Smooth muscle cell of the brain vasculature (primary cell): ENCODE measurements around the gene MEIKIN.

Experiments
- DNase-seq: peaks from one replicate; pipeline ENCODE4 v3.0.0-alpha.2; 2012; ENCODE audit warnings: low read depth, low spot score

The MEIKIN gene

DNA sequence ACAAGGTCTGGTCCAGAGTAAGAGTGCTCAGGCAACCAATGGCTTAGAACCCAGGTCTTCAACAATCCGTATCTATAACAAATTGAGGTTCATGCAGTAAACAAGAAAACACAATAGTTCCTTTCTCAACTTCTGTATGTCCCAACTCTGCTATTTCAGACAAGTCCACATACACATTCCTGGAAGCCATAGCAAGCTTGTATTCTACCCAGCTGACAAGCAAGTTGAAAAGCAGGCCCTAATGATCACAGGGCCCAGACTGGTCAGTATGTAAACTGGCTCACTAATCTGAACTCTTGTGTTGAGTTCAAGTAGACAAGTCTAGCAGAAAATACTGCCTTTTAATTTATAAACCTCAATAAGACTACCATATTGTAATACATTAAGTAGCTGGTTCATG, 175.5 kb downstream of the MEIKIN start:
- DNase-seq: no peak

DNA sequence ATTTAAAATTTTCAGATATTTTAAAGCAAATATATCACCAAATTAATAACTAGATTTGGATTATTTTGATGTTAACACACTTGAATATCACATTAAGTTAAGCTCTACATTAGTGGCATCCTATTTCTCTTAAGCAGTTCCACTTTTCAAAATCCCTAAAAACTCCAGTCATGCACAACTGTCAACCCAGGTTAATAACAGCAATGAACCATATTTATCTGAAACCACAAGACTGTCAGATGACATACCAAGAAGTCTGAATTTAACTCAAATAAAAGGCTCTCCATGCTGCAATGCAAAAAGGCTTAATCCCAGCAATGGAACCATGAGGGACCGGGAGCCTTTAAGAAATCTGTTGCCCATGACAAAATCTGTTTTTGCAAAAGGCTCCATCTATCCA, 176.1 kb downstream of the MEIKIN start:
- DNase-seq: no peak

DNA sequence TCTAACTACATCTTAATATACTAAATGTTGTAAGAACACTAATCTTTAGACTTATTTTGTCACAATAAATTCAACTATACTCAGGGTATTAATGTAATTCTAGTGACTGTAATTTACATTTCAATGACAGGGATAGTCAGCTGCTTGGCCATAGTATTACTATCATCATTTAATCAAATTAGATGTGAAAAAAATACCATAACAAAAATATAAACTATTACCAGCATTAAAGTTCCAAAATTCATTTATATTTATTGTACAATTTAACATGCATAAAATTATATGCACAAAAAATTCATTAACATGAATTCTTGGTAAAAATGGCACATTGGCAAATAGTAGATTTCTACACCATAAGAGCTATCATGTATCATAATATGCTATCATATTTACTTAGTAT, 177.6 kb downstream of the MEIKIN start:
- DNase-seq: no peak

DNA sequence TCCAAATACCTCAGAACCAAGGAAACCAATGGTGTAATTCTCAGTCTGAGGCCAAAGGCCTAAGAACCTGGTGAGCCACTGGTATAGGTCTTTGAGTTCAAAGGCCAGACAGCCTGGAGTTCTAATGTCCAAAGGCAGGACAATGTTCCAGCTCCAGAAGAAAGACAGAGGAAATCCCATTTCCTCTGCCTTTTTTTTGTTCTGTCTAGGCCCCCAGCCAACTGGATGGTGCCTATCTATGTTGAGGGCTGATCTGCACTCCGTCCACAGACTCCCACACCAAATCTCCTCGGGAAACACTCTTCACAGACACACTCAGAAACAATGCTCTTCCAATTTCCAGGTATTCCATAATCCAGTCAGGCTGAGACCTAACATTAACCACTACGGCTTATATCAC, 178.8 kb downstream of the MEIKIN start:
- no peak for DNase-seq

DNA sequence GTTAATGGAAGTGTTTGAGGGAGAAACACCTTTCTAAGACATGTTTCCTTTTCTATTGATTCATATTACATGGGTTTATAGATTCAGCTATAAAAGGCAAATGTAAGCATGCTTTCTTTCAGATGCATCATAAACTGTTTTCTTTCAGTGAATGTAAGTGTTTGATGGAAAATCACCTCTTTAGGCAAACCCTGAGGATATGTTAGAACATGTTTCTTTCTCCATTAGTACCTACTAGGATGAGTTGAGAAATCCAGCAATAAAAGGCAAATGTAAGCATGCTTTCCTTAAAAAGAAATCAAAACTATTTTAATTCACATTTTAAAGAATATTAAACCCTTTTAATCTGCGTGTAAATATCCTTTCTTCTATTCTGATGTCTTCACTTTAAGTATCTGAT, 180.2 kb downstream of the MEIKIN start:
- DNase-seq: no peak

DNA sequence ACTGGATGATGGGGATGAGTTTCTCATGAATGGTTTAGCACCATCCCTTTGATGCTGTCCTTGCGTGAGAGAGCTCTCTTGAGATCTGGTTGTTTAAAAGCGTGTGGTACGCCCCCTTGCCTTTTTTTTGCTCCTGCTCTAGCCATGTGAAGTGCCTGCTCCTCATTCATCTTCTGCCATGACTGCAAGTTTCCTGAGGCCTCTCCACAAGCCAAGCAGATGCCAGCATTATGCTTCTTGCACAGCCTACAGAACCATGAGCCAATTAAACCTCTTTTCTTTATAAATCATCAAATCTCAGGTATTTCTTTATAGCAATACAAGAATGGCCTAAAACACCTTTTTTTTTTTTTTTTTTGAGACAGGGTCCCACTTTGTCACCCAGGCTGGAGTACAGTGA, 181.5 kb downstream of the MEIKIN start:
- no peak for DNase-seq

DNA sequence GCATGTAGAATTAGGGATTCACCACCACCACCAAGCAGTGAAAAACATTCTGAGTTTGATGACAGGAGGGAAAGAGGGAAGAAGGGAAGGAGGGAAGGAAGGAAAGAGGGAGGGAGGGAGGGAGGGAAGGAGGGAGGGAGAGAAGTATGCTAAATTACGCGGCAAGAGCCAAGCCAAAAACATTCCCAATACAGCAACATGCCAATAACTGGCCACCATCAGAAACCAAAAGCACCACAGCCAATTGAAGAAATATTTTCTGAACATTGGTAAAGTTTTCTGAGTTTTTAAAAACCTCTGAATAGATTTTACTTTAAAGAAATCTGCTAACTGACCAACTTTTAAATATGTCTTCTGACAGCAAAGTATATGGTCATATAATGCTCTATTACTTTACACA, 184.7 kb downstream of the MEIKIN start:
- no peak for DNase-seq

DNA sequence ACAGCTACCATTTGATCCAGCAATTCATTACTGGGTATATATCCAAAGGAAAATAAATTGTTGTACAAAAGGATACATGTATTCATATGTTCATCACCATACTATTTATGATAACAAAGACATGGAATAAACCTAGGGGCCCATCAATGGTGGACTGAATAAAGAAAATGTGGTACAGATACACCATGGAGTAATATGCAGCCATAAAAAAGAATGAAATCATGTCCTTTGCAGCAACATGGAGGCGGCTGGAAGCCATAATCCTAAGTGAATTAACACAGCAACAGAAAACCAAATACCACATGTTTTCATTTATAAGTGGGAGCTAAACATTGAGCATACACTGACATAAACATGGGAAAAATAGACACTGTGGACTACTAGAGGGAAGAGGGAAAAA, 185.8 kb downstream of the MEIKIN start:
- DNase-seq: no peak

DNA sequence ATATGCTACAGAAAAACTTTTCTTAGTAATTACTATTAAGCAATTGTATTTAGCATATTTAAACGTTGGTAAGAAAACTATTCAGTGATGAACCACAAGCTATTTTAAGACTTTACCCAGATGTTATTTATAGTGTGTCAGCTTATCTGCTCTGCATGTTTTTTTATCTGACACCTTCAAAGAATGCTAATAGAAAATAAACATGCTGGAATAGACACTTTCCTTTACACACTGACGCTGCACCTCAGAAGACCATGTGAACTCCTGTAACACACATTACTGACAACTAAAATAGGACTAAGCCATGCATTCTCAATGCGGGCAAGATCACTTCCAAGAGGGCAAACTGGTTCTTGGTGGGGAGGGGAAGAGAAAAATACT, 187.0 kb downstream of the MEIKIN start:
- no peak for DNase-seq

DNA sequence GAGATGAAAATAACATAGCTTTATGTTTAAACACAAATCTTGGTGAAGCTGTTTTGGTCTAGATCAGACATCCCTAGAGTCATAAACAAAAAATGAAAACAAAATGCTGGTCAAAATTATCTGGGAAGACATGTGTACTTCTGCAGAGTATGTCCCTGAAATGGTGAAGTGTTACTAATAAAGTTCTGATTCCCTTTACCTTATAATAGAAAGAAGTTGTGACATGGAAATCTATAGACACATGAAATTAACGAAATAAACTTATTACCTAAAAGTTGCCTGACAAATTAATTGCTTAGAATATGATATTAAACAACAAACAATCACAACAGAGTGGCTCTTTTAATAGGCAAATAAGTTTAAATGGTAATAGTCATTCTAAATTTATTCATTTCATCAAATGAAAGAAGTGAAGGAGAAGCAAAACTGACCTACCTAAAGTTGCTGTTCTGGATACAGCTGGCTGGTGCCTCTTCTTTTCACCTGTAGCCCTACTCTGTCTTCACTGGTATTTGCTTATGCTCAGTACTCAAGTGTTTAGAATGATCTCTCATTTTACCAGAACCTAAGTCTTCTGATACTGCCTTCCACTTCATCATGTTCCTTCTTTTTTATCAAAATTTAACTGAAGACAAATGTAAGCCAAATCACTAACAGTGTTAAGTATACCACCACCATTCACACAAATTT, 187.5 kb downstream of the MEIKIN start:
- DNase-seq: no peak
